ENCODE results near the gene VILL.
"Not testable (repeated sequence)": the region's sequence is repeated elsewhere in the genome, so short reads cannot be mapped to it uniquely, and the experiment has no call there.

VILL gene

GRCh38 chr3:38019658-38020341 lies 29.2 kb downstream of the VILL start:
- no peak for FAIRE-seq

- FAIRE-seq = no peak
These were observed 29.7 kb downstream of the VILL start for GRCh38 chr3:38020342-38020726.

DNA sequence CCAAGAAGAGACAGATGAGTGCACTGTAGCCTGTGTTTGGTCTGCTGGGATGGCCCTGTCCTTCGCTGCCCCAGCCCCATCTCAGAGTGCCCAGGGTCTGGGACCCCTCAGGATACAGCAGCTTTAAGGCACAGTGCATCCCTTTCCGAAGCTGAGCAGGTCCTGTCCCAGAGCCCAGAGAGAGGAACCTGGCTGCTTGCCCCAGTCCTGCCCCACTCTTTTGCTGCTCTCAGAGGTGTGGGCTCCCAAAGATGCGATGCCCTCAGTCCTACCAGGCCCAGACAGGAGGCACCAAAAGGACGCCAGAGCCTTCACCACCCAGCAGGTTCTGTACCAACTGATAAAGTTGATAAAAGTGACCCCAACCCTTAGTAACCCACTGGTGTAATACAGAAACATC lies 30.6 kb downstream of the VILL start:
- no peak for FAIRE-seq

GRCh38 chr3:38022301-38022700 lies 31.7 kb downstream of the VILL start:
- no peak for FAIRE-seq

DNA sequence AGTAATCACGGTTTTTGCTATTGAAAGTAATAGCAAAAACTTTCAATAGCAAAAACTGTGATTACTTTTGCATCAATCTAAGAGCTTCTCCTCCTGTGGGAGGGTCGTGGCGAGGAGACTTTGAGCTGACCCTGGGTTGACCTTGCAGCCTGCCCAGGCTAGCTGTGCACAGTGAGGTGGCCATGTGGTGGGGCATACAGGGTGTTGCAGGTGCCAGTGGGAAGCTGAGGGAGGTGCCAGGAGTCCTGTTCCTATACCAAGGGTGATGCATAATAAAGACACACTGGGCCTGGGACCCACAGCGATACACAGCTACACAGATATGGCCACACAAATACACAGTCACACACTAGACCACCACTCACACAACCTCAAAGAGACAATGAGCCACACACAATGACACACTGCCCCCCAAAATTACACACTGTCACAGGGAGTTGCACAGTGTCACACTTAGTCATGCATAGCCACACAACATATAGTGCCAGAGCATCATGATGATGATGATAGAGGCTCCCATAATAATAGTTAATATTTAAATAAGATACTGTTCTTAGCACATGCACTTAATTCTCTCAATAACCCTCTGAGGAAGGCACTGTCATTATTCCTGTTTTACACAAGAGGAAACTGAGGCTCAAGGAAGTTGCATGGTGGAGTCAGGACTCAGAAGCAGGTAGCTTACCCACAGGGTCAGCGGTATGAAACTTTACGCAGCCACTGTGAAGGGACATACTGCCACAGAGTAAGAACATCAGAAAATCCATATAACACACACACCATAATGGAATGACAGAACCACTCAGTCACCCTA lies 32.5 kb downstream of the VILL start:
- FAIRE-seq = no peak

GRCh38 chr3:38026856-38027255 lies 36.3 kb downstream of the VILL start:
- no peak for FAIRE-seq

DNA sequence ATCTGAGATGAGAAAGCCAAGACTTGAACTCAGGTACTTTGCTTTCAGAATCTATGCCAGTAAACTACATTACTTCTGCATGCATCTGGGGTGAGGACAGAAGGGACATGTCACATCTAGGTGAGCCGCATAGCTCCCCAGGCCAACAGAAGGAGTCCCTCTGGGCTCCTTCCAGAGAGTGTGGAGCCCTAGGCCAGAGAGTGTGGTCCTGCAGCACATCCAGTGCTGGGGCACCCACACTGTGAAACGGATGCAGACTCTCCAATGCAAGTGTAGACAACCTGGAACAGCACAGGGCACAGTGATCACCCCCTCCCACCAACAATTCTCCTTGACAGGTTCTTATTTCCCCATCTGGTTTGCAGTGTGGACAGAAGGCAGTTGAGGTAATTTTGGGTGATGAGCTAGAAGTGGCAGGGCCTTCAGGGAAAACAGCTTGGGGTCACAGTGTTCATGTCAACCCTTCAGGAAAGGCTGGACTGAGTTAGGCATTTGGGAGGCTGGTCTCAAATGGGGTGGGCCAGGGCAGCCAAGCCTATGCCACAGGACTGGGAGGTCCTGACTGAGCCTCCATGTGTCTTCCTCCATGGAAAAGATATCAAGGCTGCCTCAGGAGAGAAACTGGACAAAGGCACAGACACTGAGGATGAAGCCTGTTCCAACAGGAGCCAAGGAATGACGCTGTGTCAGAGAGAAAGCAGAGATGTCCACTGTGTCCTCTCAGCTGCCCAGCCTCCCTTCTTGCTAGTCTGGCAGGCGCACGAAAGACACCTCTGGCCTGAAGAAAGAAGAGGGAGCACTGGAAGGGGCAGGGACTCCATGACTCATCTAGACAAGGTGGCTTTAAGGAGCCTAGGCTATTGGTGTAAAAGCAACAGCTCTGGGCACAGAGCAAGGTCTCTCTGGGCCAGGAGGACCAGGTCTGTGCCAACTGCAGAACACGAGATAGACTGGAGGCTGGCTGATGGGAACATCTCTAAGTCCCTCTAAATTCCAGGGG lies 37.2 kb downstream of the VILL start:
- FAIRE-seq = no peak

DNA sequence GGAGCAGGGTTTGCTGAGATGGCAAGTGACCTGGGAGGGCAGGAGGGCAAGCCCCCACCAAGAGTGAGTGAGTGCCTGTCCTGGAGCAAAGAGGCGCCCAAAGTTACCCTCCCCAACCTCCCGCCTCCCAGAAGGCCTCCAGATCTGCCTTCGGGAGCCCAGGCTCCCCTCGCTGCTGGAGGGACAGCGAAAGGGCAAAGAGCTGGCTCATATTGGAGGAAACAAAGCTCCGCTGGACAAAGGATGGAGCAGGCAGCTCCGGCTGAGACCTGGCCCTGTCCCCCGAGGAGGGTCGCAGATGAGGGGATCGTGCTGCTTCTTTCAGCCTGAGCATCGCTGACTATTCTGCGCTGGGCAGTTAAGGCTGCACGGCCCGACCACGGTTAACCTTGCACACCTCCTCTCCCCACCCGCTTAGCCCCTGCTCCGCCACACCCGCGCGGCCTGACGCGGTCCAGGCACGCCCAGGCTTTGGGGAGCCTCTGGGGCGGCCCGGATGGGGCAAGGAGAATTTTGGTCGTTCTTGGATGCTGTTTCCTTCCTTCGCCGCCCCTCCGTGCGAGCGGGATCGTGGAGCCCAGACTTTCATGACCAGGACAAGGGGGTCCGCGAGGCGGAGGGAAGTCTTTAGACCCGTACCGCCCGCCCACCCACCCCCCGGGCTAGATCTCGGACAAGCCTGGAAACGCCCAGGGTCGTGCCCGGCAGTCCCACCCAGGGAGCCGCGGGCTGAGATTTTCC lies 38.2 kb downstream of the VILL start:
- no peak for FAIRE-seq

DNA sequence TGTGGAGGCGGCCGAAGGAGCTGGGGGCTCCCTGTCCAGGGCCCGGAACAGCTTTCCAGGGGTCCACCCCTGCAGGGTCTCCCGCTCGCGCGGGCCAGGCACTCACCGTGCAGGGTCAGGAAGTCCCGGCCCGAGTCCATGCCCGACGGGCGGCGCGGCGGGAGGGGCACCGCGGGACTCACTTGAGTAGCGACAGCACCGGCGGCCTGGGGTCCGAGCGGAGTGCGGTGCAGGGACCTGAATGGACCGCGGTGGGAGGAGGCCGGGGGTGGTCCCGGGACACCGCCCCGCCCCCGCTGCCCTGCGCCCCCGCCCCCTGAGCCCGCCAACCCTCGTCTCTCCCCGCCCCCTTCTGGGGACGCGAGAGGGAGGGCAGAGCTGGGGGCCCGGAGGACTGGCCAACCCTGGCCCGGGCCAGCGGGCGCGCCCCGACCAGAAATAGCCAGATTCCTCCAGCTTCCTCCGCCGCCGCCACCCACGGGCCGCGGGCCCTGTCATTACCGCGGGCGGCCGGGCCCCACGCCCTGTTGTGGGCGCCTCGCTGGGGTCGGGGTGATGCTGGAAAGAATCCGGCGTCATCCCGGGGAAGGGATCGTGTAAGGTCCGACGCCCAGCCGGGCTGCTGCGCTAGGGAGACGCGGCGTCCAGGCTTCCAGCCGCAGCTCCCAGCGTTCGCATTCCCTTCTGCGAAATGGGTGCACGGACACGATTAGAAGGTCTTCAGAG lies 39.0 kb downstream of the VILL start, which contains the start of gene PLCD1:
Gene PLCD1 (minus strand): TSS at position 243 of the 726 bp plus-strand sequence. CDS start 103 bp downstream, at position 140.
- no peak for FAIRE-seq

GRCh38 chr3:38030126-38031021 lies 39.8 kb downstream of the VILL start:
- FAIRE-seq = no peak

DNA sequence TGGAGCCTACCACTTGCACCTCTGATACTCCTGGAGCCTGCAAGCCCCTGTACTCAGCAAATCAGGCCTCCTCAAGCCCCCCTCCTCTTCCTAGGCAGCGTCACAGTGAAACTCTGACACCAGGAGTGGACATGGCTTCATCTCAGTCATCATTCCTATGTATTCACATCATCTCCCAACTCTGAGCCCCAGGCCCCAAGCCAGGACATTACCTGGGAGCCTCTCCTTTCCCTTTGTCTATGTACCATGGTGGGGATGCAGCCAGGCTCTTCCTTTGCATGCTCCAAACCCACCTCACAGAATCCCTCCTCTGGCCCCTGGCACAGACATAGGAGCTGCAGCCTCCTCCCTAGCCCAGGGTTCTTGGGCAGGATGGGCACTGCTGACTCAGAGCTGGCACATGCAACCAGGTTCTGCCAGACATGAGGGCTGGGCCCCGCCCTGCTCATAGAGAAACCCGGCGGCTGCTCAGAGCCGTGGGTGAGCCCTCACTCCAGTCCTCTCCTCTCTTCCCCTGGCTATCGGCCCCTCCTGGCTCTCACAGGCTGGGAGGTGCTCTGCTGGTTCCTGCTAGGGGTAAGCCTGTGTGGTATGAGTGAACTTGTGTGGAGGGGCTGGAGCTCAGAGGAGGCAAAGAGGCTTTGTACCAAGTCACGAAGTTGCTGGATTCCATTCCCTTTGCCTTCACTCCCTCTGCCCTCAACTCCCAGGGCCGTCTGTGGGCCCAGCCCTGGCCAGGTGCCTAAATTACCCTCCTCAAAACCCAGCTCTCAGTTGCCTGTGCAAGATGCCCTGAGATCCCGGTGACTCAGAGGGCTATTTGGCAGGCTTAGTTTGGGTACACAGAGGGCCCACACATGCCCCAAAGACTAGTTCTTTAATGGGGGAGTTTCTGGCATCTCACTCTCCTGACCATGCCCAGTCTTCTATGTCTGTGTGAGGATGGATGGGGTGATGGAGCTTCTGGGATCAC lies 40.7 kb downstream of the VILL start:
- no peak for FAIRE-seq

DNA sequence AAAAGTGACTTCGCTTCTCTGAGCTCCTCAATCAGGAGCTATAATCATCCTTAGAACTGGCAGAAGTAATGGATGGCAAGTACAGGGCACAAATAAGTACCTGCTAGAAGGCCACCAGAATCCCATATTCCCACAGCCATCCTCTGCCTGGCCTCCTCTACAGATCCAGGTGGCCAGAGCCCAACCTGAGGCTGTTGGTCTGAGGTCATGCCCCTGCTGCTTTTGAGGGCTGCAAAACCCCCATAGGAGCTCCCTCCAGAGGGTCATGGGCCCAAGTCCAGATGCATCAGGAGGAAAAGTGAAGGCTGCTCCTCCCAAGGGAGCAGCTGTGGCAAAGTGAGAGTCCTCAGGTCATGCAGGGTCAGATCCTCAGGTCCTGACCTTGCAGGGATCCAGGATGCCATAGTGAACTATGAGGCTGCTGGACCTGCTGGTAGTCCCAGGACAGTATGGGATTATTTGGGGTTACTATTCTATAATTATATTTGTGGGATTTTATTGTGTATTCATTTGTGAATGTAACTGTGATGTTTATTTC lies 41.8 kb downstream of the VILL start:
- no peak for FAIRE-seq

GRCh38 chr3:38033586-38033985 lies 43.0 kb downstream of the VILL start:
- FAIRE-seq = not testable (repeated sequence)

DNA sequence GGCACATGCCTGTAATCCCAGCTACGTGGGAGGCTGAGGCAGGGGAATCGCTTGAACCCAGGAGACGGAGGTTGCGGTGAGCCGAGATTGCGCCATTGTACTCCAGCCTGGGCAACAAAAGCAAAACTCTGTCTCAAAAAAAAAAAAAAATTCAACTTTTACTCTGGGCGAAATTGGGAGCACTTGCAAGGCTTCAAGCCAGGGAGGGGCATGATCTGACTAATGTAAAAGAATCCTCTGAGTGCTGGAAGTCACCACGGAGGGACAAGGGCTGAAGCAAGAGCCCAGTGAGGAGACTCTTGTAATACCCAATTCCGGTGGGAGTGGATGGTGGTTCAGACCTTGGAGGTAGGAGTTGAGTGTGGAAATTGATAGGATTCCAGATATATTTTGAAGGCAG lies 43.7 kb downstream of the VILL start:
- FAIRE-seq = not testable (repeated sequence)

DNA sequence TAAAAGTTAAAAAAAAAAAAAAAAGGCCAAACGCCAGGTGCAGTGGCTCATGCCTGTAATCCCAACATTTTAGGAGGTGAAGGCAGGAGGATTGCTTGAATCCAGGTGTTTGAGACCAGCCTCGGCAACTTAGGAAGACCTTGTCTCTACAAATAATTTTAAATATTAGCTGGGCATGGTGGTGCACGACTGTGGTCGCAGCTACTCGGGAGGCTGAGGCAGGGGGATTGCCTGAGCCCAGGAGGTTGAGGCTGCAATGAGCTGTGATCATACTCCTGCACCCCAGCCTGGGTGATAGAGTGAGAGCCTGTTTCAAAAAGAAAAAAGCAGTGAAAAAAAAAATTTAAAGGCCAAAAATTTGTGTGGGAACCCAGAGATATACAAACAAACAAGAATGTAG lies 45.7 kb downstream of the VILL start:
- FAIRE-seq = no peak

- FAIRE-seq = no peak
These were observed 46.3 kb downstream of the VILL start for GRCh38 chr3:38036906-38037305.

GRCh38 chr3:38038447-38038911 lies 47.9 kb downstream of the VILL start:
- FAIRE-seq = no peak

DNA sequence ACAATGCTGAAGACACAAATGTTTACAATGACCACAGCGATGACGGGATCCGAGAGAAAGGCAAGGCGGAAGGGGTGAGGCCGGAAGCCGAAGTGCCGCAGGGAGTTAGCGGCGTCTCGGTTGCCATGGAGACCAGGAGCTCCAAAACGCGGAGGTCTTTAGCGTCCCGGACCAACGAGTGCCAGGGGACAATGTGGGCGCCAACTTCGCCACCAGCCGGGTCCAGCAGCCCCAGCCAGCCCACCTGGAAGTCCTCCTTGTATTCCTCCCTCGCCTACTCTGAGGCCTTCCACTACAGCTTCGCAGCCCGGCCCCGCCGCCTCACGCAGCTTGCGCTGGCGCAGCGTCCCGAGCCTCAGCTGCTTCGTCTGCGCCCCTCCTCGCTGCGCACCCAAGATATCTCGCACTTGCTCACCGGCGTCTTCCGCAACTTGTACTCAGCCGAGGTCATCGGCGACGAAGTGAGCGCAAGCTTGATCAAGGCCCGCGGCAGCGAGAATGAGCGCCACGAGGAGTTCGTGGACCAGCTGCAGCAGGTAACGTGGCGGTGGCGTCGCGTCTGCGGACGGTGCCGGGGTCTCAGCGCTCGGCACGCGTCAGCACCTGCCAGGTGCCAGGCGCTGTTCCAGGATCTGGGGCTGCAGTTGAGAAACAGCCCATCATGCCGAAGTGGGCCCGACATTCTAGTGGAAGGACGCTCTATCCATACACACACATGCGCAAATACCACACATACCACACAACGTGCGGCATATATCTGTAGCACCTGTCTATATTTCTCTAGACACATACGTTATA lies 48.7 kb downstream of the VILL start, which contains the start of gene DLEC1:
Gene DLEC1 (plus strand): TSS at position 108 of the 798 bp plus-strand sequence. CDS start 18 bp downstream, at position 126.
- no peak for FAIRE-seq
